ENCODE results near the gene CEACAM16.
"Not testable (repeated sequence)": the region's sequence is repeated elsewhere in the genome, so short reads cannot be mapped to it uniquely, and the experiment has no call there.

Gene CEACAM16

DNA sequence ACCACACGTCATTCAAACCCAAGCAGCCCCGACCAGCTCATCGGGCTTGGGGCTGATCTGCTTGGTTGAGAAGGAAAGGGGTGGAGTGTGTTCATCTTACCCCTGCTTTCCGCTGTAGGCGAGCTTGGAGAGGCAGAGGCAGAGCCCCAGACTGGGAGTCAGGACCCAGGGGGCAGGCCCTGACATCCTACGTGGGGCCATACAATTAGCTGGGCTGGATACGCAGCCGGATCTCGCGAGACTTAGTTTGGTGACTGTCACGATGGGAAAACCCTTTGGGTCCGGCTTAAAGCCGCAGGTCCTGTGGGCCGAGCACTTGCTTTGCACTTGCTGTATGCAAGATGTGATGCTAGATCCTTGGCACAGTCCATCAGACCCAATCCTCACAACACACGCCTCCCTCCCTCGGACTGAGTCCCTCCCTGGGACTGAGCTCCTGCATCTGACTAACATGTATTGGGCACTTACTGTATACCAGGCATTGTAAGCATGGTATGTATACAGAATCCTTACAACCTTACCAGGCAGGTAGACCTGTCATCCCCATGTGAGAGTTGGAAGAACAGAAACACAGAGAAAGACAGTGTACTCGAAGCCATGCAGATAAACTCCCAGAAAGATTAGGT lies 3.7 kb downstream of the CEACAM16 start:
- FAIRE-seq (no peak), DNase-seq (ENCODE audit: insufficient read length, low spot score) (no peak)
- TF ChIP-seq POU2F2 (IDR thresholded peaks at IDR 0.05; ENCODE audit: low read depth, low read length), result no peak
- no peak for TF ChIP-seq TAF1 (IDR thresholded peaks at IDR 0.05; ENCODE audit: low read depth, low read length)
- no peak for TF ChIP-seq PAX5 (IDR thresholded peaks at IDR 0.05; ENCODE audit: insufficient read depth, low read length, severe bottlenecking)
- TF ChIP-seq POLR2AphosphoS5 (IDR thresholded peaks at IDR 0.05; ENCODE audit: low read depth, low read length), result no peak
- no peak for TF ChIP-seq SPI1 (IDR thresholded peaks at IDR 0.05; ENCODE audit: low read depth, low read length)
- TF ChIP-seq POLR2A (IDR thresholded peaks at IDR 0.05; ENCODE audit: low read depth, low read length), result no peak

DNA sequence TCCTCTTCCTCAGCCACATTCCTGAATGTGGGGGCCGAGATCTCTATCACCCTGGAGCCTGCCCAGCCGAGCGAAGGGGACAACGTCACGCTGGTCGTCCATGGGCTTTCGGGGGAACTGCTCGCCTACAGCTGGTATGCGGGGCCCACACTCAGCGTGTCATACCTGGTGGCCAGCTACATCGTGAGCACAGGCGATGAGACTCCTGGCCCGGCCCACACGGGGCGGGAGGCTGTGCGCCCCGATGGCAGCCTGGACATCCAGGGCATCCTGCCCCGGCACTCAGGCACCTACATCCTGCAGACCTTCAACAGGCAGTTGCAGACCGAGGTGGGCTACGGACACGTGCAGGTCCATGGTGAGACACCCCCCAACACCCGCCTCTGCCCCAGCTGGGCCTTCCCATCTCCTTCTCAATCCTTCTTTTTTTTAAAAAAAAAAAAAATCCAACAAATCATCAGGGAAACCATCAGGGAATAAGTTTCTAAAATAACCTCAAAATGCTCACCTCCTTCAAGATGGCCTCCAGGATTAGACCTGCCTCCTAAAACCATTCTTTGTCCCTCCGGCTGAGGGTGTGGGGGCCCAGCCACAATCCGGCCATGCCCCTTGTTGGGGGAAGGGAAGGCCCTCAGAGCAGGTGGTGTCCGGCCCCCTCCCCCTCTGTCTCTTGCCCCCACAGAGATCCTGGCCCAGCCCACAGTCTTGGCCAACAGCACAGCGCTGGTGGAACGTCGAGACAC lies 4.6 kb downstream of the CEACAM16 start:
- DNase-seq (ENCODE audit: insufficient read length, low spot score) (no peak), FAIRE-seq (no peak)
- no peak for TF ChIP-seq POLR2AphosphoS5 (IDR thresholded peaks at IDR 0.05; ENCODE audit: low read depth, low read length)
- TF ChIP-seq PAX5 (IDR thresholded peaks at IDR 0.05; ENCODE audit: insufficient read depth, low read length, severe bottlenecking), result no peak
- TF ChIP-seq POU2F2 (IDR thresholded peaks at IDR 0.05; ENCODE audit: low read depth, low read length), result no peak
- no peak for TF ChIP-seq TAF1 (IDR thresholded peaks at IDR 0.05; ENCODE audit: low read depth, low read length)
- TF ChIP-seq SPI1 (IDR thresholded peaks at IDR 0.05; ENCODE audit: low read depth, low read length), result no peak
- no peak for TF ChIP-seq POLR2A (IDR thresholded peaks at IDR 0.05; ENCODE audit: low read depth, low read length)

DNA sequence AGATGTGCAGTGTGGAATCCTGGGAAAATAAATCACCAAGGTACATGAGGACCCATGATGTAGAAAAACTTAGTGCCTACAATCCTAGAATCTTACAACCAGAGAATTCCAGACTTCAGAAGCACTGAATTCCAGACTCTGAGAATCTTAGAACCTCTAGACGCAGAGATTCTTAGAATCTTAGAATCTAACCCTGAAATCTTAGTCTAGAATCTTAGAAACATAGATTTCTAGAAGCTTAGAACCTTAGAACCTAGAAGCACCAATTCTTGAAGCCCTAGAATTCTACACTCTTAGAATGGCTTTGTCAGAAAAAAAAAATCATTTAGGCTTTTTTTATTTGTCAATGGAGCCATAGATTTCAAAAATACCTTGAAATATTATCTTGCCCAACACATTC lies 6.0 kb downstream of the CEACAM16 start:
- TF ChIP-seq SPI1 (IDR thresholded peaks at IDR 0.05; ENCODE audit: low read depth, low read length) (no peak), POLR2A (IDR thresholded peaks at IDR 0.05; ENCODE audit: low read depth, low read length) (no peak), PAX5 (IDR thresholded peaks at IDR 0.05; ENCODE audit: insufficient read depth, low read length, severe bottlenecking) (no peak), POU2F2 (IDR thresholded peaks at IDR 0.05; ENCODE audit: low read depth, low read length) (no peak), POLR2AphosphoS5 (IDR thresholded peaks at IDR 0.05; ENCODE audit: low read depth, low read length) (no peak), TAF1 (IDR thresholded peaks at IDR 0.05; ENCODE audit: low read depth, low read length) (no peak)
- no peak for DNase-seq (ENCODE audit: insufficient read length, low spot score)
- FAIRE-seq, result no peak

DNA sequence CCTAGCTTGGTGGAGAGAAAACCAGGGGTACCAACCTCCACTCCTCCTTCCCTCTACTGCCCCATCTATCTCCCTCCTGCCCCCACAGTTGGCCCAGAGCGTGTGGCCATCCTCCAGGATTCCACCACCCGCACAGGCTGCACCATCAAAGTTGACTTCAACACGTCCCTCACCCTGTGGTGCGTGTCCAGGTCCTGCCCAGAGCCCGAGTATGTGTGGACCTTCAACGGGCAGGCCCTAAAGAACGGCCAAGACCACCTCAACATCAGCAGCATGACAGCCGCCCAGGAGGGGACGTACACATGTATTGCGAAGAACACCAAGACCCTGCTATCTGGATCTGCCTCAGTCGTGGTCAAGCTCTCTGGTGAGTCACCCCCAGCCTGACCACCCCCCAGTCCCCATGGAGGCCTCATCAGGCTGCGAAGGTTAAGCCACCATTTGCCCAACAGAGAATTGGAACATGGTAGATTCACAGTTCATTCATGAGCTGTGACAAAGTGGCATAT lies 6.6 kb downstream of the CEACAM16 start:
- no peak for FAIRE-seq
- TF ChIP-seq POU2F2 (IDR thresholded peaks at IDR 0.05; ENCODE audit: low read depth, low read length) (no peak), TAF1 (IDR thresholded peaks at IDR 0.05; ENCODE audit: low read depth, low read length) (no peak), SPI1 (IDR thresholded peaks at IDR 0.05; ENCODE audit: low read depth, low read length) (no peak), POLR2A (IDR thresholded peaks at IDR 0.05; ENCODE audit: low read depth, low read length) (no peak)

DNA sequence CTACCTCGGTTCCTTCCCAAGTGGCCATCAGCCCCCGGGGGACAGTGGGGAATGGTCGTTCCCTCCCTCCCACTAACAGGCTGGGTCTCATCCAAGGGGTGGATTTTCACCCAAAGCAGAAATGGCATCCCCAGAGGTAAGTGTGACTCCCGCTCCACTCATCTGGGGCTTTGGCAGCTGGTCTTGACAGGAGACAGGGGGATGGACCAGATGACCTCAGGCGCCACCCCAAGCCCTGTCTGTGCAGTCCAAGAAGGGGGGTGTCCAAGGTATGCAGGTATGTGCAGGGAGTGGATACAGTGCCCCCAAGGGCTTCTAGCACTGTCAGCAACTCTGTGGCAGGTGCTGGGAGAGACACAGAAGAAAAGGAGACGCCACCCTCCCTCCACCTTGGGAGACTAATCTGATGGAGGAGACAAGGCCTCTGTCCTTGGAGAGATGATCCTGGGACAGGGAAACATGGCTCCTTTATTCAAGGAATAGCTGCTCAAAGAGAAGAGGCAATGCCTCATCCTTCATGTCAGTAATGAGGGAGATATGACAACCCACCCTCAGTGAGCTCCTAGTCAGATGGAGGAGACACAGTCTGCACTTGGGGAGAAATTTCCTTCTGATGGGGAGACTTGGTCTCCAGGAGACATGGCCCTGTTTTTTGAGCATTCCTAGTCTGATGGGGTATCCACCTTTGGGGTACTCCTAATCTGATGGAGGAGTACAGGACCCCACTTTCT lies 7.7 kb downstream of the CEACAM16 start:
- no peak for FAIRE-seq
- no peak for TF ChIP-seq POU2F2 (IDR thresholded peaks at IDR 0.05; ENCODE audit: low read depth, low read length)
- TF ChIP-seq SPI1 (IDR thresholded peaks at IDR 0.05; ENCODE audit: low read depth, low read length), result no peak
- no peak for TF ChIP-seq POLR2A (IDR thresholded peaks at IDR 0.05; ENCODE audit: low read depth, low read length)
- no peak for TF ChIP-seq TAF1 (IDR thresholded peaks at IDR 0.05; ENCODE audit: low read depth, low read length)
- no peak for TF ChIP-seq PAX5 (IDR thresholded peaks at IDR 0.05; ENCODE audit: insufficient read depth, low read length, severe bottlenecking)
- no peak for DNase-seq (ENCODE audit: insufficient read length, low spot score)

More for the DNA sequence above, 6.6 kb downstream of the CEACAM16 start:
- DNase-seq (ENCODE audit: insufficient read length, low spot score), result no peak

DNA sequence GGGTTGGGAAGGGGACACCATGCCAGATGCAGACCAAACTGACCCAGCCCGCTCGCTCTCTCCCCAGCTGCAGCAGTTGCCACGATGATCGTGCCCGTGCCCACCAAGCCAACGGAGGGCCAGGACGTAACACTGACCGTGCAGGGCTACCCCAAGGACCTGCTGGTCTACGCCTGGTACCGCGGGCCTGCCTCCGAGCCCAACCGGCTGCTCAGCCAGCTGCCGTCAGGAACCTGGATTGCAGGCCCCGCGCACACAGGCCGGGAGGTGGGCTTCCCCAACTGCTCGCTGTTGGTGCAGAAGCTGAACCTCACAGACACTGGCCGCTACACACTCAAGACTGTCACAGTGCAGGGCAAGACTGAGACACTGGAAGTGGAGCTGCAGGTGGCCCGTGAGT lies 8.8 kb downstream of the CEACAM16 start:
- TF ChIP-seq TAF1 (IDR thresholded peaks at IDR 0.05; ENCODE audit: low read depth, low read length) (no peak), PAX5 (IDR thresholded peaks at IDR 0.05; ENCODE audit: insufficient read depth, low read length, severe bottlenecking) (no peak), SPI1 (IDR thresholded peaks at IDR 0.05; ENCODE audit: low read depth, low read length) (no peak), POU2F2 (IDR thresholded peaks at IDR 0.05; ENCODE audit: low read depth, low read length) (no peak), POLR2AphosphoS5 (IDR thresholded peaks at IDR 0.05; ENCODE audit: low read depth, low read length) (no peak), POLR2A (IDR thresholded peaks at IDR 0.05; ENCODE audit: low read depth, low read length) (no peak)
- no peak for FAIRE-seq
- DNase-seq (ENCODE audit: insufficient read length, low spot score), result no peak

DNA sequence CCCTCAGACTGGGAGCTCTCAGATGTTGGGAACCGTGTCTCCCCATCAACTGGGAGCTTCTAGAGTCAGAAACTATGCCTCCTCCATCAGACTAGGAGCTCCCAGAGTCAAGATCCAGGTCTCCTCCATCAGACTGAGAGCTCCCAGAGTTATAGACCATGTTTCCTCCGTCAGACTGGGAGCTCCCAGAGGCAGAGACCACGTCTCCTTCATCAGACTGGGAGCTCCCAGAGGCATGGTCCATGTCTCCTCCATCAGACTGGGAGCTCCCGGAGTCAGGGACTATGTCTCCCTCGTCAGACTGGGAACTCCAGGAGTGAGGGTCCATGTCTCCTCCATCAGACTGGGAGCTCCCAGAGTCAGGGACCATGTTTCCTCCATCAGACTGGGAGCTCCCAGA lies 10.0 kb downstream of the CEACAM16 start:
- TF ChIP-seq SPI1 (IDR thresholded peaks at IDR 0.05; ENCODE audit: low read depth, low read length), result no peak
- no peak for TF ChIP-seq POLR2AphosphoS5 (IDR thresholded peaks at IDR 0.05; ENCODE audit: low read depth, low read length)
- no peak for TF ChIP-seq TAF1 (IDR thresholded peaks at IDR 0.05; ENCODE audit: low read depth, low read length)
- TF ChIP-seq POLR2A (IDR thresholded peaks at IDR 0.05; ENCODE audit: low read depth, low read length), result no peak
- TF ChIP-seq PAX5 (IDR thresholded peaks at IDR 0.05; ENCODE audit: insufficient read depth, low read length, severe bottlenecking), result no peak
- no peak for TF ChIP-seq POU2F2 (IDR thresholded peaks at IDR 0.05; ENCODE audit: low read depth, low read length)
- DNase-seq (ENCODE audit: insufficient read length, low spot score) (no peak), FAIRE-seq (no peak)

DNA sequence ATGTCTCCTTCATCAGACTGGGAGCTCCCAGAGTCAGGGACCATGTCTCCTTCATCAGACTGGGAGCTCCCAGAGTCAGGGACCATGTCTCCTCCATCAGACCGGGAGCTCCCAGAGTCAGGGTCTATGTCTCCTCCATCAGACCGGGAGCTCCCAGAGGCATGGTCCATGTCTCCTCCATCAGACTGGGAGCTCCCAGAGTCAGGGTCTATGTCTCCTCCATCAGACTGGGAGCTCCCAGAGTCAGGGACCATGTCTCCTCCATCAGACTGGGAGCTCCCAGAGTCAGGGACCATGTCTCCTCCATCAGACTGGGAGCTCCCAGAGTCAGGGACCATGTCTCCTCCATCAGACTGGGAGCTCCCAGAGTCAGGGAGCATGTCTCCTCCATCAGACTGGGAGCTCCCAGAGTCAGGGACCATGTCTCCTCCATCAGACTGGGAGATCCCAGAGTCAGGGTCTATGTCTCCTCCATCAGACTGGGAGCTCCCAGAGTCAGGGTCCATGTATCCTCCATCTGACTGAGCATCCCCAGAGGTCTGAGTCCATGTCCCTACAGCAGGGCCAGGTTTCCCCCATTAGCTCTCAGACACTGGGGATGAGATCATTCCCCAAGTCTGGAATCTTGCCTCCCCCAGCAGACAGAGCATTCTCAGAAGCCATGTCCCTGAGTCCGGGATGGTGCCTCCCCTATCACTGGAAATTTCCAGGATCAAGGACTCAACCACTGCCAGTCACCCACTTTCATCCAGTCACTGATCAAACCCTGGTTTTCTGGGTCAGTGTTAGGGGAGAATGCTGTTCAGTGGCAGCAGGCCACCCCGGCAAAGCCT lies 10.7 kb downstream of the CEACAM16 start:
- DNase-seq (ENCODE audit: insufficient read length, low spot score); FAIRE-seq: not testable (repeated sequence)

DNA sequence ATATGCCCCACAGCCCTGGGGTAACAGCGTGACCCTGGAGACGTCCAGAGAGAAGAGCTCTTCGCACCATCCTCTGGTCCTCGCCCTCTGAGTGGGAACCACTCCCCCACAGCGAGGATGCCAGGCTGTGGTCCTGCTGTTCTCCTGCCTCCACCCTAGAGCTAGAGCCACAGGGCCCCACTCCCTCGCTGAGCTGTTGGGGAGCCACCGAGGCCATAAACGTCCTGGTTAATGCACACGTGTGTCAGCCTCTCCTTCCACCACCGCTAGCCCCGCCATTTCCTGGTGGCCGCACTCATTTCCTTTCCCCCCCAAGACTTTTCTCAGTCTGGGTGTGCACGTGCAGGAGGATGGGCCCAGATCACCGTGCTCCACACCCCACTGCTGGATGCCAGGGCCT lies 11.5 kb downstream of the CEACAM16 start:
- no peak for FAIRE-seq
- TF ChIP-seq POU2F2 (IDR thresholded peaks at IDR 0.05; ENCODE audit: low read depth, low read length), result no peak
- TF ChIP-seq TAF1 (IDR thresholded peaks at IDR 0.05; ENCODE audit: low read depth, low read length), result no peak
- no peak for TF ChIP-seq POLR2AphosphoS5 (IDR thresholded peaks at IDR 0.05; ENCODE audit: low read depth, low read length)
- TF ChIP-seq PAX5 (IDR thresholded peaks at IDR 0.05; ENCODE audit: insufficient read depth, low read length, severe bottlenecking), result no peak
- TF ChIP-seq POLR2A (IDR thresholded peaks at IDR 0.05; ENCODE audit: low read depth, low read length), result no peak
- no peak for TF ChIP-seq SPI1 (IDR thresholded peaks at IDR 0.05; ENCODE audit: low read depth, low read length)
- DNase-seq (ENCODE audit: insufficient read length, low spot score), result no peak
